LNCaP clone FGC (cell line): ENCODE data around the gene MOB3B.

Experiments
- DNase-seq: peaks from one replicate; pipeline ENCODE4 v3.0.0-alpha.2; 2011; ENCODE audit warnings: low read depth
- H3K4me3 ChIP-seq: 2 replicates; pipeline ENCODE4 v1.5.1; 2011; ENCODE audit warnings: mild to moderate bottlenecking, low read depth, low read length, control low read depth
- CTCF ChIP-seq: IDR thresholded peaks from 2 replicates; pipeline ENCODE4 v1.5.1; 2012; ENCODE audit warnings: mild to moderate bottlenecking; ENCODE audit not compliant: control insufficient read depth, insufficient read depth; ENCODE audit errors: extremely low read depth

MOB3B gene

GRCh38 chr9:27331393-27331792 is 198.2 kb downstream of the MOB3B start:
- no peak overlapping the region for H3K4me3 ChIP-seq
- no peak for DNase-seq
- TF ChIP-seq CTCF = no peak

GRCh38 chr9:27329291-27329690 is 200.3 kb downstream of the MOB3B start:
- no peak for DNase-seq
- TF ChIP-seq CTCF = no peak
- H3K4me3 ChIP-seq = no peak overlapping the region

- no peak overlapping the region for H3K4me3 ChIP-seq
- DNase-seq = no peak
- no peak for TF ChIP-seq CTCF
These were observed 201.1 kb downstream of the MOB3B start for GRCh38 chr9:27328483-27328882.

GRCh38 chr9:27311184-27311583 is 218.4 kb downstream of the MOB3B start:
- DNase-seq = no peak
- H3K4me3 ChIP-seq = no peak overlapping the region

GRCh38 chr9:27310582-27310981 is 219.0 kb downstream of the MOB3B start:
- H3K4me3 ChIP-seq = no peak overlapping the region
- no peak for DNase-seq
- no peak for TF ChIP-seq CTCF

More at GRCh38 chr9:27311184-27311583, 218.4 kb downstream of the MOB3B start:
- TF ChIP-seq CTCF = no peak

- H3K4me3 ChIP-seq = no peak overlapping the region
- no peak for TF ChIP-seq CTCF
These were observed 220.8 kb downstream of the MOB3B start for GRCh38 chr9:27308691-27309390.

GRCh38 chr9:27304521-27304920 is 225.1 kb downstream of the MOB3B start:
- TF ChIP-seq CTCF = no peak
- no peak for DNase-seq
- no peak overlapping the region for H3K4me3 ChIP-seq

More at GRCh38 chr9:27308691-27309390, 220.8 kb downstream of the MOB3B start:
- DNase-seq = no peak
